Measurements from ENCODE around the gene SPEF1. TPM values are rescaled to one million over a fixed set of nuclear protein-coding genes. Genes with fewer than 3 reads are reported as not detected.

SPEF1 gene
- total RNA-seq, 4 donors from 2014 or later, result 0.14 TPM; not detected in 3

DNA sequence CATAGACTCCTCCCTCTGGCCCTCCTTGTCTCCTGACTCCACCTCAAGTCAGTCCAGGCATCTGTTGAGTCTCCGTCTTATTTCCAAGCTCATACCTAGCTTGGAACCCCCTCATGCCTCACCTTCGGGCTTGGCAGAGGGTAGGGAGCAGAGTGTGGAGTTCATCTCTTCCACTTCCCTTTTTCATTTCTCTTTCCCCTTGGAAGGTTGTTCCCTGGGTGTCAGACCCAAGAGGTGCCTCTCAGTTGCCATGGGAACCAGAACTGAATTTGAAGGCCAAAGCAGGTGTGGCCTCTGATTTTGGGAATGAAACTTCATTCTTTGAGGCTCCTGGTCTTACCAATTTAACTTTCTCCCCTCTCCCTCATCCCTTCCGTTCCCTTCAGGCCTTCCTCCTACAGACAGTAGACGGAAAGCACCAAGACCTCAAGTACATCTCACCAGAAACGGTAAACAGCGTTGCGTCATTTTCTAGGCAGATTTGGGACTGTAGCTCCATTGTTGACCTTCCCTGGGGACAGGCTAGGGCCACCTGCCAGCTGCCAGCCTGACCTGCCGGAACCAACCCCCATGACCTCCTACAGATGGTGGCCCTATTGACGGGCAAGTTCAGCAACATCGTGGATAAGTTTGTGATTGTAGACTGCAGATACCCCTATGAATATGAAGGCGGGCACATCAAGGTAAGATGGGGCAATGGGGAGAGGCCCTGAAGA is 21.4 kb upstream of the SPEF1 start:
- no peak overlapping the region for H3K4me3 ChIP-seq
- H3K27ac ChIP-seq, result no peak overlapping the region
- TF ChIP-seq EP300 (IDR thresholded peaks at IDR 0.05; ENCODE audit: low read depth) (no peak), POLR2A (IDR thresholded peaks at IDR 0.05) (no peak), POLR2AphosphoS5 (IDR thresholded peaks at IDR 0.05) (no peak)
- TF ChIP-seq, protein P1, sequence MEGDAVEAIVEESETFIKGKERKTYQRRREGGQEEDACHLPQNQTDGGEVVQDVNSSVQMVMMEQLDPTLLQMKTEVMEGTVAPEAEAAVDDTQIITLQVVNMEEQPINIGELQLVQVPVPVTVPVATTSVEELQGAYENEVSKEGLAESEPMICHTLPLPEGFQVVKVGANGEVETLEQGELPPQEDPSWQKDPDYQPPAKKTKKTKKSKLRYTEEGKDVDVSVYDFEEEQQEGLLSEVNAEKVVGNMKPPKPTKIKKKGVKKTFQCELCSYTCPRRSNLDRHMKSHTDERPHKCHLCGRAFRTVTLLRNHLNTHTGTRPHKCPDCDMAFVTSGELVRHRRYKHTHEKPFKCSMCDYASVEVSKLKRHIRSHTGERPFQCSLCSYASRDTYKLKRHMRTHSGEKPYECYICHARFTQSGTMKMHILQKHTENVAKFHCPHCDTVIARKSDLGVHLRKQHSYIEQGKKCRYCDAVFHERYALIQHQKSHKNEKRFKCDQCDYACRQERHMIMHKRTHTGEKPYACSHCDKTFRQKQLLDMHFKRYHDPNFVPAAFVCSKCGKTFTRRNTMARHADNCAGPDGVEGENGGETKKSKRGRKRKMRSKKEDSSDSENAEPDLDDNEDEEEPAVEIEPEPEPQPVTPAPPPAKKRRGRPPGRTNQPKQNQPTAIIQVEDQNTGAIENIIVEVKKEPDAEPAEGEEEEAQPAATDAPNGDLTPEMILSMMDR (IDR thresholded peaks at IDR 0.05), result no peak
- H3K9me3 ChIP-seq, result no peaks in the 10 kb centered on the region
- in situ Hi-C loops (cut with MboI; ENCODE audit: low pct_ligation_motif_present in 1 of 4, low pct_unique_long_range_greater_than_20kb in 1 of 4, low sequenced_read_pairs in 3 of 4), result no loop called here
- H3K4me1 ChIP-seq, result peaks cover 29 to 58% (median 47%) of the 10 kb centered on the region in 4 donors
- no peaks in the 10 kb centered on the region for H3K27me3 ChIP-seq
- no peak for DNase-seq
- 88 to 92% methylated on average over 6 to 11 of the region's 11 CpGs for WGBS, 2 donors (ENCODE audit: low coverage in 1 of 2)
- peaks cover 0 to 12% (median 0%) of the 10 kb centered on the region in 4 donors for H3K36me3 ChIP-seq
- intact Hi-C loops (cut with DNase I; ENCODE audit: low total_unique reads), result no loop called here

DNA sequence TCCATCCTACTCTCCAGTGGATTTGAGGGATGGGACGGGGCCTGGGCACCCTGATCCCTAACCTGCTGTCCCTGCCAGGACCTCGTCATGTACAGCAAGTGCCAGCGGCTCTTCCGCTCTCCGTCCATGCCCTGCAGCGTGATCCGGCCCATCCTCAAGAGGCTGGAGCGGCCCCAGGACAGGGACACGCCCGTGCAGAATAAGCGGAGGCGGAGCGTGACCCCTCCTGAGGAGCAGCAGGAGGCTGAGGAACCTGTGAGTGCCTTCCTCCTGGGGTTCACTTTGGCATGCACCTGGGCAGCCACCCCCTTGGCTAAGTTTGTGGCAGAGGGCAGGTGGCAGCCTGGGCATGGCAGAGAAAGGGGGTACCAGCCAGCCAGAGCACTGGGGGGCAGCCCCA is 20.6 kb upstream of the SPEF1 start:
- no peak overlapping the region for H3K27ac ChIP-seq
- H3K36me3 ChIP-seq, result peaks cover 0 to 12% (median 0%) of the 10 kb centered on the region in 4 donors
- in situ Hi-C loops (cut with MboI; ENCODE audit: low pct_ligation_motif_present in 1 of 4, low pct_unique_long_range_greater_than_20kb in 1 of 4, low sequenced_read_pairs in 3 of 4) (no loop called here), intact Hi-C loops (cut with DNase I; ENCODE audit: low total_unique reads) (no loop called here)
- H3K9me3 ChIP-seq, result no peaks in the 10 kb centered on the region
- no peak for DNase-seq
- 95% methylated on average over 13 of the region's 13 CpGs; no CpG with 5 or more reads in 1 of the 2 donors for WGBS, 2 donors (ENCODE audit: low coverage in 1 of 2)
- H3K4me1 ChIP-seq, result peaks cover 26 to 58% (median 47%) of the 10 kb centered on the region in 4 donors
- H3K27me3 ChIP-seq, result no peaks in the 10 kb centered on the region
- TF ChIP-seq, protein P1 (IDR thresholded peaks at IDR 0.05), result no peak
- H3K4me3 ChIP-seq, result no peak overlapping the region

DNA sequence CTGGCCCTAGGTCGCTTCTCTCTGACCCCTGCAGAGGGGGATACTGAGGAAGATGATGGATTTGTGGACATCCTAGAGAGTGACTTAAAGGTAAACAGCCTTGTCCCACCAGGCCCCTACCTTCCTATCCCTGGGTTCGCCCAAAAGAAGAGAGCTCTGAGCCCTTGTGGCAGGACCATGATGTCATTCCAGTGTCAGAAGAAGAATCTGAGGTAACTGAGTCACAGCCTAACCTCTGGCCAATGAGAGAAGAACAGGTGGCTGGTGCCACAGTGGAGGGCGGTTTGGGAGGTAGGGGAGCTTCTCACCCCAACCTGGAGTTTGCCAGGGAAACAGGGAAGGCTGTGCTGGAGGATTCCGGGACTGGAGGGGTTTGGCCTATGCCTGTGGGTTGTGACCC is 20.1 kb upstream of the SPEF1 start:
- no peak overlapping the region for H3K27ac ChIP-seq
- DNase-seq, result no peak
- intact Hi-C loops (cut with DNase I; ENCODE audit: low total_unique reads) (no loop called here), in situ Hi-C loops (cut with MboI; ENCODE audit: low pct_ligation_motif_present in 1 of 4, low pct_unique_long_range_greater_than_20kb in 1 of 4, low sequenced_read_pairs in 3 of 4) (no loop called here)
- TF ChIP-seq EP300 (IDR thresholded peaks at IDR 0.05; ENCODE audit: low read depth), result no peak
- TF ChIP-seq, protein P1 (IDR thresholded peaks at IDR 0.05), result no peak
- no peak for TF ChIP-seq POLR2A (IDR thresholded peaks at IDR 0.05)
- TF ChIP-seq POLR2AphosphoS5 (IDR thresholded peaks at IDR 0.05), result no peak
- no peaks in the 10 kb centered on the region for H3K27me3 ChIP-seq
- no peak overlapping the region for H3K4me3 ChIP-seq
- no peaks in the 10 kb centered on the region for H3K9me3 ChIP-seq
- H3K36me3 ChIP-seq, result peaks cover 0 to 12% (median 0%) of the 10 kb centered on the region in 4 donors
- 97% methylated on average over 3 of the region's 4 CpGs; no CpG with 5 or more reads in 1 of the 2 donors for WGBS, 2 donors (ENCODE audit: low coverage in 1 of 2)
- H3K4me1 ChIP-seq, result peaks cover 26 to 57% (median 47%) of the 10 kb centered on the region in 4 donors

DNA sequence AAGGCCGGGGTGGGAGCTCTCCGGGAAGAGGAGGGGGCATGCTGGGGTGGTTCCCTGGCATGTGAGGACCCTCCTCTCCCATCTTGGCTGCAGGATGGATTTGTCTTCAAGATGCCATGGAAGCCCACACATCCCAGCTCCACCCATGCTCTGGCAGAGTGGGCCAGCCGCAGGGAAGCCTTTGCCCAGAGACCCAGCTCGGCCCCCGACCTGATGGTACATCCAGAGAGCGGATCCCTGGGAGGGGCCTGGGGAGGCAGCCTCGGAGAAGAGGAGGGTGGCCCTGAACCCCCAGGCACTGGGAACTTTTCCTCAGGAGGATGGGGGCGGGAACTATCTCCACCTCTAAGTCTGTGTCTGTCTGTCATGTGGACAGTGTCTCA is 19.6 kb upstream of the SPEF1 start:
- H3K36me3 ChIP-seq, result peaks cover 0 to 12% (median 0%) of the 10 kb centered on the region in 4 donors
- no peak overlapping the region for H3K4me3 ChIP-seq
- intact Hi-C loops (cut with DNase I; ENCODE audit: low total_unique reads), result no loop called here
- no peaks in the 10 kb centered on the region for H3K27me3 ChIP-seq
- 97% methylated on average over 8 of the region's 8 CpGs; no CpG with 5 or more reads in 1 of the 2 donors for WGBS, 2 donors (ENCODE audit: low coverage in 1 of 2)
- no peak for DNase-seq
- H3K27ac ChIP-seq, result no peak overlapping the region
- H3K9me3 ChIP-seq, result no peaks in the 10 kb centered on the region
- in situ Hi-C loops (cut with MboI; ENCODE audit: low pct_ligation_motif_present in 1 of 4, low pct_unique_long_range_greater_than_20kb in 1 of 4, low sequenced_read_pairs in 3 of 4), result no loop called here
- TF ChIP-seq EP300 (IDR thresholded peaks at IDR 0.05; ENCODE audit: low read depth), result no peak
- TF ChIP-seq, protein P1 (IDR thresholded peaks at IDR 0.05), result no peak
- no peak for TF ChIP-seq POLR2A (IDR thresholded peaks at IDR 0.05)
- TF ChIP-seq POLR2AphosphoS5 (IDR thresholded peaks at IDR 0.05), result no peak
- peaks cover 22 to 53% (median 44%) of the 10 kb centered on the region in 4 donors for H3K4me1 ChIP-seq
